GM23338 (cell line): ENCODE results near the gene C12orf42. TPM values are rescaled to one million over a fixed set of nuclear protein-coding genes. Genes with fewer than 3 reads are reported as not detected.

Experiments used
- ATAC-seq: fragments of 200-7000 bp; cut with Tn5 transposase; 3 replicates; pipeline ENCODE4 v1.9.1; 2020
- DNase-seq: peaks from one replicate; pipeline ENCODE4 v3.0.0-alpha.2; 2015; ENCODE audit warnings: low spot score
- H2AFZ ChIP-seq: fragments of 200-600 bp; sonication (generic); 2 replicates; pipeline ENCODE4 v1.8.0; 2016; ENCODE audit warnings: antibody characterized with exemption, mild to moderate bottlenecking, moderate library complexity
- H3F3A ChIP-seq: fragments of 200-600 bp; sonication (generic); replicated peaks from 2 replicates; pipeline ENCODE4 v1.8.0; 2017; ENCODE audit warnings: antibody characterized with exemption, mixed run types, low read depth
- H3K27ac ChIP-seq: fragments of 200-600 bp; sonication (generic); 2 replicates; pipeline ENCODE4 v1.6.1; 2016; ENCODE audit warnings: low read depth
- H3K27me3 ChIP-seq: fragments of 200-600 bp; sonication (generic); 2 replicates; pipeline ENCODE4 v1.8.0; 2016; ENCODE audit warnings: mild to moderate bottlenecking, mixed run types, moderate library complexity; ENCODE audit not compliant: insufficient read depth
- H3K36me3 ChIP-seq: fragments of 200-600 bp; sonication (generic); 2 replicates; pipeline ENCODE4 v1.8.0; 2016; ENCODE audit warnings: mild to moderate bottlenecking; ENCODE audit not compliant: insufficient read depth
- H3K4me1 ChIP-seq: fragments of 200-600 bp; sonication (generic); 2 replicates; pipeline ENCODE4 v1.8.0; 2016; ENCODE audit warnings: mild to moderate bottlenecking, moderate library complexity; ENCODE audit not compliant: insufficient read depth
- H3K4me2 ChIP-seq: fragments of 200-600 bp; sonication (generic); 2 replicates; pipeline ENCODE4 v1.7.1; 2017; ENCODE audit warnings: mixed run types
- H3K4me3 ChIP-seq: fragments of 200-600 bp; sonication (generic); 2 replicates; pipeline ENCODE4 v1.6.1; 2016; ENCODE audit warnings: mixed run types
- H3K79me2 ChIP-seq: fragments of 200-600 bp; sonication (generic); replicated peaks from 2 replicates; pipeline ENCODE4 v1.8.0; 2017; ENCODE audit warnings: mild to moderate bottlenecking; ENCODE audit not compliant: insufficient read depth
- H3K9me2 ChIP-seq: fragments of 200-600 bp; sonication (generic); 2 replicates; pipeline ENCODE4 v1.8.0; 2017; ENCODE audit not compliant: insufficient read depth
- H4K20me1 ChIP-seq: fragments of 200-600 bp; sonication (generic); replicated peaks from 2 replicates; pipeline ENCODE4 v1.8.0; 2017; ENCODE audit warnings: mild to moderate bottlenecking; ENCODE audit not compliant: insufficient read depth
- H3K27ac Mint-ChIP-seq: 2 replicates; pipeline ENCODE4 v1.8.0; 2020; ENCODE audit warnings: inconsistent platforms, mild to moderate bottlenecking, moderate library complexity, mixed read lengths
- H3K27me3 Mint-ChIP-seq: 3 replicates; pipeline ENCODE4 v1.8.0; 2022; ENCODE audit warnings: low read depth, mild to moderate bottlenecking, moderate library complexity, mixed read lengths, inconsistent platforms; ENCODE audit not compliant: insufficient read depth, poor library complexity
- H3K36me3 Mint-ChIP-seq: 3 replicates; pipeline ENCODE4 v1.8.0; 2021; ENCODE audit warnings: low read depth, mild to moderate bottlenecking, inconsistent platforms, moderate library complexity, mixed read lengths
- H3K4me1 Mint-ChIP-seq: 3 replicates; pipeline ENCODE4 v1.8.0; 2020; ENCODE audit warnings: mild to moderate bottlenecking, inconsistent platforms, mixed read lengths
- H3K4me3 Mint-ChIP-seq: 3 replicates; pipeline ENCODE4 v1.8.0; 2021; ENCODE audit warnings: moderate library complexity, mild to moderate bottlenecking, inconsistent platforms, mixed read lengths
- H3K9me3 Mint-ChIP-seq: 3 replicates; pipeline ENCODE4 v1.8.0; 2020; ENCODE audit warnings: moderate library complexity, mild to moderate bottlenecking, inconsistent platforms, mixed read lengths
- EZH2phosphoT487 ChIP-seq: fragments of 200-600 bp; sonication (generic); IDR thresholded peaks from one replicate; pipeline ENCODE4 v1.8.1; 2018; ENCODE audit warnings: antibody characterized with exemption; ENCODE audit not compliant: unreplicated experiment
- ZNF331 ChIP-seq: fragments of 250-450 bp; sonication (Bioruptor Pico); IDR thresholded peaks from 2 replicates; pipeline ENCODE4 v1.5.0; 2020; ENCODE audit warnings: low read depth, mild to moderate bottlenecking, moderate library complexity
- ZNF462 ChIP-seq: fragments of 250-450 bp; sonication (Bioruptor Pico); IDR thresholded peaks from 2 replicates; pipeline ENCODE4 v1.5.0; 2020; ENCODE audit warnings: mild to moderate bottlenecking, moderate library complexity
- polyA plus RNA-seq: library from polyadenylated mRNA; unstranded; fragments of >200 nt; fragmentation: Nextera tagmentation; extraction: Ambion mirVana; gene quantifications from 2 replicates; pipeline ENCODE4 v1.2.1, GENCODE V29; 2016
- total RNA-seq: library from RNA; depleted of rRNA; stranded (reverse); fragments of >200 nt; shearing (Covaris generic); gene quantifications from 2 replicates; pipeline ENCODE4 v1.2.3, GENCODE V29; 2014

C12orf42 gene
- total and polyA plus RNA-seq, 2 experiments from 2014 or later = 0.45 TPM; not detected in 1

- peak overlapping the region; percentile 34; the same call in 1 of the 2 replicates for H2AFZ ChIP-seq
- peaks cover 12% of the 10 kb centered on the region; the same call in 2 of the 3 replicates for H3K9me3 Mint-ChIP-seq
Observed at GRCh38 chr12:103288016-103288415, 207.8 kb downstream of the C12orf42 start.

More at GRCh38 chr12:103288016-103288415, 207.8 kb downstream of the C12orf42 start:
- DNase-seq = peak; percentile 7
- Mint-ChIP-seq H3K4me3 (no peak overlapping the region), H3K36me3 (peaks cover 4% of the 10 kb centered on the region; the same call in 1 of the 3 replicates), H3K27me3 (peaks cover 1% of the 10 kb centered on the region), H3K27ac (no peak overlapping the region), H3K4me1 (no peaks in the 10 kb centered on the region)
- TF ChIP-seq ZNF331 (no peak), EZH2phosphoT487 (no peak), ZNF462 (no peak)
- H3K27ac ChIP-seq = no peak overlapping the region
- no peak overlapping the region for H3K4me3 ChIP-seq
- H3F3A ChIP-seq = no peaks in the 10 kb centered on the region
- H3K36me3 ChIP-seq = peaks cover 6% of the 10 kb centered on the region; the same call in 1 of the 2 replicates
- no peaks in the 10 kb centered on the region; the same call in 1 of the 2 replicates for H3K9me2 ChIP-seq
- no peaks in the 10 kb centered on the region for H3K4me1 ChIP-seq
- no peaks in the 10 kb centered on the region for H3K27me3 ChIP-seq
- H3K79me2 ChIP-seq = no peaks in the 10 kb centered on the region
- no peaks in the 10 kb centered on the region for H4K20me1 ChIP-seq
- ATAC-seq = no peak
- H3K4me2 ChIP-seq = no peak overlapping the region
